CD4-positive, alpha-beta T cell treated with Interleukin-15 for 1 hour (primary cell): ENCODE measurements around the gene OR1E2.
"Not testable (repeated sequence)": the region's sequence is repeated elsewhere in the genome, so short reads cannot be mapped to it uniquely, and the experiment has no call there.

Experiments used
- DNase-seq: peaks from one replicate; pipeline ENCODE4 v3.0.0-alpha.2; 2020

Gene OR1E2, protein sequence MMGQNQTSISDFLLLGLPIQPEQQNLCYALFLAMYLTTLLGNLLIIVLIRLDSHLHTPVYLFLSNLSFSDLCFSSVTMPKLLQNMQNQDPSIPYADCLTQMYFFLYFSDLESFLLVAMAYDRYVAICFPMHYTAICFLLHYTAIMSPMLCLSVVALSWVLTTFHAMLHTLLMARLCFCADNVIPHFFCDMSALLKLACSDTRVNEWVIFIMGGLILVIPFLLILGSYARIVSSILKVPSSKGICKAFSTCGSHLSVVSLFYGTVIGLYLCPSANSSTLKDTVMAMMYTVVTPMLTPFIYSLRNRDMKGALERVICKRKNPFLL

DNA sequence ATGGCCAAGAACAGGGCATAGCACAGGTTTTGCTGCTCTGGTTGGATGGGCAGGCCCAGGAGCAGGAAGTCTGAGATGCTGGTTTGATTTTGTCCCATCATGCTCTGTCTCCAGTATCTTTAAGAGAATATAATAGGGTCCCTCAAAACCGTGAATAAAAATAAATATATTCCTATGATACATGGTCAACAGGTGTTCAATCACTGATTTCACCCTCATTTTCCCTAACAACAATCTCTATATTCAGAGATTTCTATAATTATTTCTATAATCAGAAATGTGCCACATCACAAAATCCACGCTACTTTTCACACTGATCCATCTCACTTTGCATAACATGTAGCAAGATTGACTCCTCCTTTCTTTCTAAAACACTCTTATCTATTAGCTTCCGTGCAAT, at the start of gene OR1E2:
TSS of gene OR1E2 (minus strand) at position 101 of the 400 bp plus-strand sequence. CDS start at position 101, 0 bp downstream.
- no peak for DNase-seq

DNA sequence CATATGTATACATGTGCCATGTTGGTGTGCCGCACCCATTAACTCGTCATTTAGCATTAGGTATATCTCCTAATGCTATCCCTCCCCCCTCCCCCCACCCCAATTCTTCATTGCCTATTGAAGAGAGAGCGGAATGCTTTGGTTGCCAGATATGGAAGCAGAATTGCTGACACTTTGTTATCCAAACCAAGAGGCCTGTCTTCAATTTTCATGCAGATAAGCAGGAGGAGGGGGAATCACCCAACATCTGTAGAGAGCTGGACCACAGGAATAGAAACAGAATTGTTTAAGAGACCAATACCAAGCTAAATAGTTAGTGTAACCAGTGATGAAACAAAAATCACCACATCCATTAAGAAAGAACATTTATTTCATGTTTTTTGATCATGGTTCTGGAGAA, 49.2 kb upstream of the OR1E2 start:
- DNase-seq, result no peak

DNA sequence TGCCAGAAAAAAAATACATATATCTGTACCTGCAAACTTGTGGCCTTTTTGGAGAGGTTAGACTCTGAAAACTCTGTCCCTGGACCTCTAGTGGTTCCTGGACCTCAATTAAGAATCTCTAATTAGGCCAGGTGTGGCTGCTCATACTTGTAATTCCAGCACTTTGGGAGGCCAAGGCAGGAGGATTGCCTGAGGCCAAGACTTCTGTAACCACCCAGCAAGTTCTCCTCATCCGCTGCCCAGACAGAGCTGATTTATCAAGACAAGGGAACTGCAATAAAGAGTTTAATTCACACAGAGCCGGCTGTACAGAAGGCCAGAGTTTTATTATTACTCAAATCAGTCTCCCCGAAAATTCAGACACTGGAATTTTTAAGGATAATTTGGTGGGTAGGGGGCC, 46.3 kb upstream of the OR1E2 start:
- DNase-seq, result no peak

DNA sequence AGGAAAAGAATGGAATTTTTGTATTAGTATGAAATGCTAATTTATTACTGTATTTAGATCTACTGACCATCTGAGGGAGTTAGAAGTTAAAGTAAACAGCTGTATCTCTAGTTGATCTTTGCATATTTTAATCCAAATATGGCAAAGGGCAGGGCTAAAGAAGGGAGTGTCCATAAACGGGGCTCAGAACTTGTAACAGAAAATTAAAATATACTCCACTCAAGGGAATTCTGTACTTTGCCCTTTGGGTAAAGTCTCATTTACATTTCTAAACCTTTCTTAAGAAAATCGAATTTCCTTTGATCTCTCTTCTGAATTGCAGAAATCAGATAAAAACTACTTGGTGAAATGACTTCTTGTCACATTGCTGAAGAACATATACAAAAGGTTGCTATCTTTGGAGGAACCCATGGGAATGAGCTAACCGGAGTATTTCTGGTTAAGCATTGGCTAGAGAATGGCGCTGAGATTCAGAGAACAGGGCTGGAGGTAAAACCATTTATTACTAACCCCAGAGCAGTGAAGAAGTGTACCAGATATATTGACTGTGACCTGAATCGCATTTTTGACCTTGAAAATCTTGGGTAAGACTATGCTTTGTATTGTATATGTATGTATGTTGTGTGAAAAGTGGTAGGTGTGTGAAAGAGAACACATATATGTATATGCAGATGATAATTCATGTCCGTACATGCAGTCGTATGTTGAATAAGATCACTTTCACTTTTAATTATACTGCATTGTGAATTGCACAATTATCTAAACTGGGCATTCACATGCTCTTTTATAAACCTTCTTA, 42.4 kb upstream of the OR1E2 start, which contains the start of gene ASPA:
TSS of gene ASPA (plus strand) at position 186 of the 799 bp plus-strand sequence. CDS start at position 349, 163 bp downstream.
- DNase-seq, result no peak

DNA sequence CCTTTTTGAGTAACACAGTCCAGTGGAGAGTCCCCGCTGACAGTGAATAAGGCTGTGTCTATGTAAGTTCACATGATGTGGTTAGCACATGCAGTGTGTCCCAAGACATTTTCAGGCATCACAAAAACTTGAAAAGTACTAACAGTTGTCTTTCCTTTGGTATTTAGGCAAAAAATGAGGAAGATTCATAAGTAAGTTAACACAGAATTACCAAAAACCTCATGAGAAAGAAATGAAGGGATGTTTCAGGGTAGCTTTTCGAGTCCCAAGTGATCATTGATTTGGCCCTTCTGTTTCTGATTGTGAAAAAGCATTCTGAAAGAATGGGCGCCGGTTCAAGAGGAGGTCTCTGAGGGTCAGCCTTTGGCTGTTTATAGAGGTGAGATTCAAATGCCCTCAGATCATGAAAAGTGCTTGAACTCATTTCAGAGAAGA, 41.6 kb upstream of the OR1E2 start:
- no peak for DNase-seq

DNA sequence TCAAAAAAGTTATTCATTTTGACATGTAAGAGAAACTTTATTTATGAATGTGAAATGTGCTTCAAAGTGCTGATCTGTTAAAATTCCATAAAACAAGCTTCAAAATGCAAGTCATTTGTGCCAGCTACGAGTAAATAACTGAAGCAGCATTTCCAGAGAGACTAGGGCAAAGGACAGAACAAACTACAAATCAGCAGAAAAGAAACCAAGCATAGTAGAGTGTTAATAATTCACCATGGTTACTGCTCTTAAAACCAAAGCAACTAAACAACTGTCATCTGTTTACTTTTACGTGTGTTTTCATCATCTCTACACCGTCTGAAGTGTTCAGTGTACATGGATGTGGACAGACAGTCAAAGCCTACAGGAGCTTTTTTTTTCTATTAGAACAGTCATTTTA, 40.6 kb upstream of the OR1E2 start:
- DNase-seq, result no peak

DNA sequence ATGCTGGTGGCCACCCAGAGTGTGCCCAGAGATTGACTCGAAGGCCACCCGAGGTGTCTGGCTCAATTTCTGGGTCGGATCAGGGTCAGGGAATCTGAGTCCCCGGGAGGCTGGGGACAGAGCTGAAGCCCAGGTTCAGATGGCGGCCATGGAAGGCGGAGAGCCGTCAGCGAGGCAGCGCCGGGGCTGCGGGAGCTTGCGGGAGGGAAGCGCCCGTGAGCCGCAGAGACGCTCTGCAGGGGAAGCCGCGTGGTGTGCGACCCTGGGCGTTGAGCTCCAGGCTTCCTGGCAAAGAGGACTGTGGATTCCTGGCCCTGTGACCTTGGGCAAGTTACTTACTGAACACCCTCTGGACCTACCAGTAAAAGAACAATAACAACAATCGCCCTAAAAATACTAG, 38.5 kb upstream of the OR1E2 start:
- no peak for DNase-seq

DNA sequence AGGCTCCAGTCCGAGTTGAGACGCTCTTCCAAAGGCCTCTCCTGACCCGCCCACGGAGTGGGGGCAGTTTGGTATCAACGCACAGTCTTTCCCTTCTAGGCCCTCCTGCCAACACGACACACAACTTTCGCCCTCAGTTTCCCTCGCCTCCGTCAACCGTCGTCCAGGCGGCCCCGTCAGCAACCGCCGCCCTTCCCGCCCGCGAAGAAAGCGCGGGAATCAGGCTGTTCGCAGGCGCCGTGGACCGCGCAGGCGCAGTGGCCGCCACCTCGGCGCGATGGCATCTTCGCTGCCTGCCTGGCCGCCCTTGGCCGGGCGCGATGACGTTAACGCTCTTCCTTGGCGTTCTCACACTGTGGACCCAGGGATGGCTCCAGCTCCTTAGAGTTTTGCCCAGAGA, 38.0 kb upstream of the OR1E2 start, which contains the start of gene SPATA22:
TSS of gene SPATA22 (minus strand) at position 221 of the 400 bp plus-strand sequence. CDS start 2,494 bp downstream, outside the sequence.
- no peak for DNase-seq

DNA sequence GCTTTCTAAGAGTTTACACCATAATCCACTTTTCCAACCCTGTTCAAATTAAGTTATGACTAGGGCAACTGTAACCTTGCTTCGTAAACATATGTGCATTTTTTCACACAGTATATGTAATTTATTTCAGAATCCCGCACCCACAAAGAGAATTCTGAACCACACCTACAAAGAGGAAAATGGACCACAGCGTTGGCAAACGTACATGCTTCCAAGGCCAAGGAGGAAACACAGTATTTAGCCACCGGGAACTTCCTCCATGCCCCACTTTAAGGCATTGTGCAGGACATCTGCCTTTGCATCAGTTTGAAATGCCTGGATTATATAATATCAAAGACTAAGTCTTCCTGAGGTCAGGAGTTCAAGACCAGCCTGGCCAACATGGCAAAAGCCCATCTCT, 35.9 kb upstream of the OR1E2 start:
- DNase-seq, result no peak

DNA sequence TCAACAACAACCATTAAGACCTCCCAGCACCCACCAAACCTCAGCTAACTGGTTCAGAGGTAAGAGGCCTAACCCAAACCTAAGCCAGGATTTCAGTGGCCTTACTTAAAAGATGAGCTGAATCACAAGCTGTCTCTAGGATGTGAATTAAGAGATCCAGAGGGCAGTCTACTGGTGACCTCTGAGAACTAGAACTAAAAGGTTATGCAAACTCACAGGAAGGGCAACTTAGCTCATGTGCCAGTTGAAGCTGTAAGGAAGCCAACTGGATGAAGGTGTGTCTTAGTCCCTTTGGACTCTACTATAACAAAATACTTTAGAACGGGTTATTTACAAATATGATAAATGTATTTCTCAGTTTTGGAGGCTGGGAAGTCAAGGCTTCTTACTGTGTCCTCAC, 32.7 kb upstream of the OR1E2 start:
- not testable (repeated sequence) for DNase-seq

DNA sequence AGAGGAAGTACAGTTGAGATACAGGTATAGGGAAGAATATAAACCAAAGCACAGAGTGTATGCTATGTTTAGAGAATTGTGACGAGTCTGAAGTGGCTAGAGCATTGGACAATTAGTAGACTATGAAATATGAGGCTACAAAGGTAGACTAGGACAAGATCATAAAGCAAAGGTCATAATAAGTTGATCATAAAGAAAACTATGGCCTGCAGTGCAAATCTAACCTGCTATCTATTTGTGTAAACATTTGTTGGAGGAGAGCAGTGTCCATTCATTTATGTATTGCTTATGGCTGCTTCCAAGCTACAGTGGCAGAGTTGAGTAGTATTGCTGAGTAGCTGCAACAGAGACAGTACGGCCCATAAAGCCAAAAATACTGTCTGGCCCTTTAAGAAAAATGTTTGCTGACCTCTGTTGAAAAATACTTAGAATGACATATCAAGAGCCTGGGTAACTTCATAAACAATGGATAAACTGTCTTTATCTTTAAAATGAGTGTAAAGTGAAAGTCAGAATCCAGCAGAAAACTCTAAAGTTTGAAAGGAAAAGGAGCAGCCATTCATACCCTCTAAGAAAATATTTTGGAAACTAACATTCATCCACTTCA, 14.5 kb upstream of the OR1E2 start:
- DNase-seq, result no peak

DNA sequence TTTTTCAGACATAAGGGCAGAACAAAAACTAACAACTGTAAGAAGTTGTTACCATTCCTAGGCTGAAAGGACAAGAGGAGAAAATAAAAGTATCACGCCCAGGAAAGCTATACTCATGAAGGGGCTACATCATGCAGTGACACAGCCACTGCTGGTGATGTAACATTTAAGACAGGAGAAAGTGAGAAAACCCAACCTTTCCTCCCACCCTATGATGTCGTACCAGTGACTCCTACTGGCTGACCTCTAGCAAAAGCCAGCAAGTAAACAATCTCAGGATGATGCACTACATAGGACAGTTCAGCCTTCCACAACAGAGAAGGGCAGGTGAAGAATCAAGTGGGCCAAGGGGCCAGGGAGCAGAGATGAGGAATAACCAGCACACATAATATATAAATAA, 14.0 kb upstream of the OR1E2 start:
- DNase-seq, result no peak

DNA sequence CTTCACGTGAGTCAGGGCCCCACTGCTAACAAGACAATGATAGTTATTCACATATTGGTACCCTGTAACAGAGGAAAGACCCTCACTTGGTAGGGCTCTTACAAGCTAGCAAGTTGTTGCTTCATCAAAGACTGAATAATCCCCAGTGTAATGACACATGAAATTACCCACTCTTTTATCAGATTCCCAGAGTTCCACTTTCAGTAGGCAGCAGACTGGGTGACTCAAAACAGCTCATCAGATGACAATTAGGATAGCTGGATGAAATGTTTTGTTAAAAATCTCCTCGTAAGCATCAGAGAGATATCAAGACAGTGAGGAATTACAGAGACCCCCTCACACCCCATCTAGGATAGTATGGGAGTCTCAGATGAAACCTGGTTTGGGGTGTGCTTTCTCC, 6.8 kb upstream of the OR1E2 start:
- DNase-seq, result no peak

DNA sequence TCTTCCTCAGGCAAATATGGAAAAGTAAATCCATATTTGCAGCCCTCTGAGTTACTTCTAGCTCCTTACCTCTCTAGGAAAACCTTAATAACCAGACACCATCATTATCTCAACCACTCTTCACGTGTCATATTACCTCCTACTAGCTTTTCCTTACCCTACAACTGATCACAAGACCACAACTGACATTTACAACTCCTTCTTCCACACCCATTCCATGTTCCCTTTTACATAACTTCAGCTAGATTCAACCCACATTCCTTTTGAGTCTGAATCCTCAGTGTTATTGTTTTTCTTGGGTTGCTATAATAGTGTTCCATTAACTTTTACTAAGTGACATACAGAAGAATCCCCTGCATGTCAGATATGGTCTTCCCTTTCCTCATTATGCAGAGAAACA, 4.7 kb upstream of the OR1E2 start:
- no peak for DNase-seq

DNA sequence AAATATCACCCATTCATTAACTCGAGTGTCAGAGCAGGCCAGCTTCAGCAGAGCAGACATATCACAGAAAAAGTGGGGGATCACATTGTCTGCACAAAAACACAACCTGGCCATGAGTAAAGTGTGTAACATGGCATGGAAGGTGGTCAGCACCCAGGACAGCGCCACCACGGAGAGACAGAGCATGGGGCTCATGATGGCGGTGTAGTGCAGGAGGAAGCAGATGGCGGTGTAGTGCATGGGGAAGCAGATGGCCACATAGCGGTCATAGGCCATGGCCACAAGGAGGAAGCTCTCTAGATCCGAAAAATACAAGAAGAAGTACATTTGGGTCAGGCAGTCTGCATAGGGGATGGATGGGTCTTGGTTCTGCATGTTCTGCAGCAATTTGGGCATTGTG, 426 bp downstream of the OR1E2 start:
- peak; percentile 28 for DNase-seq

DNA sequence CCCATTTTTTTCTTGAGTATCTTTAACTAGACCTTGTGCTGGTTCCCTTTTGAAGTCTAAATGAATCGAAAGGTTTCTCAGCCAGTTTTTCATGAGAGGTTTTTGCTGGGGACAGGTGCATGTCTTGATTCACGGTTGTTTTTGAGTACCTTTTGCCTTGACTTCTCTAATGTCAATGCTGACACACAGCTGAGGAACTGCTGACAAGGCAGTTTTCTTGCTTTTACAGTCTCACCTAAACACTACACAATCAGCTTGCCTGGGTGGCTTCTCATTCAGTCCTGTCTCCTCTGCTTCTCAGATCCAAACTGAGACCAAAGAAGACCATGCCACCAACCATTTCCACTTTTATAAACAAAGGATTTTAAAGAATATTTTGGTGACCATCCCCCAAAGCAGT, 15.4 kb downstream of the OR1E2 start:
- DNase-seq, result no peak

DNA sequence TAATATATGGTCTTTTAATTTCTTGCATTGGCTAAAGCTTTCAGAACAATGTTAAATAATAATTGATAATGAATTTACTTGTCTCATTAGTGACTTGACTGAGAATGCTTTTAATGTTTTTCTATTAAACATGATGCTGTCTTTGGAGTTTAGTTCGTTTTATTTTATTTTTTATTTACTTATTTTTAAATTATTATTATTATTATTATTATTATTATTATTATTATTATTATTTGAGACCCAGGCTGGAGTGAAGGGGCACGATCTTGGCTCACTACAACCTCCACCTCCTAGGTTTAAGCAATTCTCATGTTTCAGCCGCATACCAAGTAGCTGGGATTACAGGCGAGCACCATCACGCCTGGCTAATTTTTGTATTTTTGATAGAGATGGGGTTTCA, 18.0 kb downstream of the OR1E2 start:
- no peak for DNase-seq

DNA sequence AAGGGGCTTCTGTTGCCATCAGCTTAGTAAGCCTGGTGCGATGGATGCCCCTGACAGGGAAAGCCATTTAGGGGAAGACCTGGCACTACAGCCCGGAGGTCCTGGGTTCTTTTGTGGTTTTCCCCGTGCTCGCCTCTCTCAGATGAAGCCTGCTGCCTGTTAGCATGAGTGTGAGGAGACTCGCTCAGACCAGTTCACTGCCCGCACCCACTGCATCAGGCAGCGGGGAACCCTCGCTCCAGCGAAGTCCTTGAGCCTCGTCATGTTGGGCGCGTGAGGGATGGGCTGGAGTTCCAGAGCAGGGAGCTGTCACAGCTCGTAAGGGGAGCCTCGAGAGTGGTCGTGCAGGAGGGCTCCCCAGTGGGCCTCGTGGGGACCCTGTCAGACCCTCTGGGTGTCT, 21.4 kb downstream of the OR1E2 start:
- DNase-seq, result not testable (repeated sequence)

DNA sequence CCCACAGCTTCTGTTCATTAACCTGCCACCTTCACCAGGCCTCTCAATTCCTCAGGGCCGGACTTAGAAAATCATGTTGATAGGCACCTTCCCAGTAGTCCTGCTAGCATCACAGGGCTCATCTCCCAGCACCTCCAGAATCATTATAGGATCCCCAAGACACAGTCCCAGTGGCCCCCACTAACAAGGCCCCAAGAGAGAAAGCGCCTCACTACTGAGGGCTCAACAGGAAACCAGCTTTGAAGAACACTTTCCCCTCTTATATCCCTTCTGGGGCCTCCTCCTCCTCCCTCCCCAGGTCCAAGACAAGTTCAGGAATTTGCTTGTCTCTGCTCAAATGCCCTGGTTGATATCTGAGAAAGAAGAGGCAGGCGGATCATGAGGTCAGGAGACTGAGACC, 22.6 kb downstream of the OR1E2 start, which contains the start of gene OR3A3:
TSS of gene OR3A3 (plus strand) at position 301 of the 400 bp plus-strand sequence.
- no peak for DNase-seq

DNA sequence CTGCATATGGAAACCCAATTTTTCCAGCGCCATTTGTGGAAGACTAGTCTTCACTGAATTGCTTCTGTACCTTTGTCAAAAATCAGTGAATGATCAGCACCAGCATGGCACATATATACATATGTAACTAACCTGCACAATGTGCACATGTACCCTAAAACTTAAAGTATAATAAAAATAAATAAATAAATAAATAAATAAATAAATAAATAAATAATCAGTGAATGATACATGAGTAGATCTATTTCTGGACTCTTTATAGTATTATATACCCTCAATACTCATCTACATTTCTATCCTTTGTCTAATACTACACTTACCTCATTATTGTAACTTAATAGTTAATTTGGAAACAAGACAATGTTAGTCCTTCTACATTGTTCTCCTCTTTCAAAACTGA, 29.8 kb downstream of the OR1E2 start:
- DNase-seq, result not testable (repeated sequence)

DNA sequence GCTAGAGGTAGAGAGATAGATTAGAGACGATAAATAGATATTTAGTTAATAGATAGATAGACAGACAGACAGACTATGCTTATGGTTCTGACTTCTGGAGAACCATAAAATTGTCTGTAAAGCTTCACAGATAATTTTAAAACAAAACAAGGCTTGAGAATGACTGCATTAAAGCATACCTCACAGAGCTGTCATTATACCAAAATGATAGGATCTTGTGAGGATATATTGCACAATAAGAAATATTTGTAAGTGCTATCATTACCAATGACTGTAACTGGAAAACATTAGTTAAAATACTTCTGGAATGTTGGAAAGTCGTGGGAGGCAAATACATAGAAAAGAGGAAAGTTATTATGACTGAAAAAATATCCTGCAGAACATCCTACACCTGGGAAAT, 31.9 kb downstream of the OR1E2 start:
- DNase-seq, result no peak

DNA sequence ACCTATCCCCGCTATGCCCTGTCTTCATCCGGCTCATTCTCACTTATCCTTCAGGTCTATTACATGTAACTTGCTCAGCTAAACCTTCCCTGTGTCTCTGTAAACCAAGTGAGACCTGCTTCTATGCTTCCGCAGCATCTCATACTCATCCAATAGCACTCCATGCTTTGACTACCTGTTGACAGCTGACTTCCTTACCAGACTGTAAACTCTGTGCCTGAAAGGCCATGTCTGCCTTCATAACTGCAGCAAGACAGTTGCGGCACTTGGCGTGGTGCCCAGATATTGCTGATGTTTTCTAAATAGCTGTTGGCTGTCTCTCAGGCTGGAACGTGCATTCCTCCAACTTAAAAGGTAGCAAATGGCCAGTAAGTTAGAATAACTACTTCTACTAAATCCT, 33.6 kb downstream of the OR1E2 start:
- DNase-seq, result no peak

DNA sequence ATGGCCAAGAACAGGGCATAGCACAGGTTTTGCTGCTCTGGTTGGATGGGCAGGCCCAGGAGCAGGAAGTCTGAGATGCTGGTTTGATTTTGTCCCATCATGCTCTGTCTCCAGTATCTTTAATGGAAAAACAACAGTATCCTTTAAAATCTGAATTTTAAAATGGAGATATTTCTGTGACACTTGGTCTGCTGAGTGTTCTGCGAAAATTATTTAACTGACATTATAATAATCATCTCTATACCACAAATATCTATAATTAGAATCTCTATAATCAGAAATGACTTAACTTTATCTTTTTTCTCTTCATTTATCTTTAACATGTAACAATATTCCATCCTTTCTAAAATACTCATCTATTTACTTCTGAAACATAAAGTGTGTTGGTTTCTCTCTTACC, 35.3 kb downstream of the OR1E2 start, which contains the start of gene OR1E1:
TSS of gene OR1E1 (minus strand) at position 101 of the 400 bp plus-strand sequence. CDS start at position 101, 0 bp downstream.
- no peak for DNase-seq
